CD4-positive, alpha-beta T cell (primary cell): ENCODE measurements around the gene DESI2. TPM values are rescaled to one million over a fixed set of nuclear protein-coding genes. Genes with fewer than 3 reads are reported as not detected.

Source experiments
- ATAC-seq: fragments of 200-7000 bp; cut with Tn5 transposase; one replicate; pipeline ENCODE4 v1.10.0; 2022; ENCODE audit warnings: mild to moderate bottlenecking; ENCODE audit not compliant: poor library complexity
- CTCF ChIA-PET: fragments of 350-600 bp; sonication (Branson Sonifier 250); formaldehyde crosslinking; loops from one replicate; lab custom pipeline; 2021; ENCODE audit warnings: antibody characterized with exemption, inconsistent platforms; lab: Charles Lee
- POLR2A ChIA-PET: fragments of 350-600 bp; sonication (Branson Sonifier 250); formaldehyde crosslinking; loops from one replicate; lab custom pipeline; 2021; ENCODE audit warnings: antibody characterized with exemption, inconsistent platforms; lab: Charles Lee
- DNase-seq, 14 experiments: peaks; one replicate each; pipeline ENCODE4 v3.0.0-alpha.2; 2013 to 2020; ENCODE audit warnings: mixed read lengths in 2 of 14
- H3K27ac ChIP-seq, 2 donors: one replicate each; pipeline versions ENCODE4 v1.5.1 to v1.7.0; 2013; ENCODE audit warnings: low read length in 2 of 2, low read depth in 1 of 2, mild to moderate bottlenecking in 1 of 2
- H3K27me3 ChIP-seq, 2 experiments: 1 replicate in 1 of 2; 2 replicates in 1 of 2; pipeline versions ENCODE4 v1.6.1 to v1.7.0; 2013; ENCODE audit warnings: low read length in 2 of 2, control low read depth in 1 of 2, mild to moderate bottlenecking in 1 of 2, moderate library complexity in 1 of 2; ENCODE audit not compliant: insufficient read depth in 2 of 2, control insufficient read depth in 1 of 2
- H3K36me3 ChIP-seq: one replicate; pipeline ENCODE4 v1.6.1; 2013; ENCODE audit warnings: low read length, control low read depth; ENCODE audit not compliant: insufficient read depth
- H3K4me1 ChIP-seq: one replicate; pipeline ENCODE4 v1.6.1; 2013; ENCODE audit warnings: low read length, control low read depth; ENCODE audit not compliant: insufficient read depth
- H3K4me3 ChIP-seq: one replicate; pipeline ENCODE4 v1.5.1; 2013; ENCODE audit warnings: mild to moderate bottlenecking, low read length, moderate library complexity
- H3K9me3 ChIP-seq, 2 experiments: 1 replicate in 1 of 2; 2 replicates in 1 of 2; pipeline versions ENCODE4 v1.6.1 to v1.7.0; 2013; ENCODE audit warnings: low read length in 2 of 2, mild to moderate bottlenecking in 2 of 2, control low read depth in 1 of 2, moderate library complexity in 1 of 2; ENCODE audit not compliant: control insufficient read depth in 1 of 2, insufficient read depth in 1 of 2
- H3K27ac Mint-ChIP-seq: one replicate; pipeline ENCODE4 v1.8.0; 2020; ENCODE audit warnings: mixed read lengths
- H3K27me3 Mint-ChIP-seq: one replicate; pipeline ENCODE4 v1.8.0; 2021; ENCODE audit warnings: mixed read lengths
- H3K36me3 Mint-ChIP-seq: one replicate; pipeline ENCODE4 v1.8.0; 2021; ENCODE audit warnings: low read depth, mixed read lengths
- H3K4me1 Mint-ChIP-seq: one replicate; pipeline ENCODE4 v1.8.0; 2021; ENCODE audit warnings: low read depth, mixed read lengths
- H3K4me3 Mint-ChIP-seq: one replicate; pipeline ENCODE4 v1.8.0; 2020; ENCODE audit warnings: mild to moderate bottlenecking, mixed read lengths
- H3K9me3 Mint-ChIP-seq: one replicate; pipeline ENCODE4 v1.8.0; 2020; ENCODE audit warnings: mixed read lengths
- CTCF ChIP-seq: fragments of 200-600 bp; IDR thresholded peaks from one replicate; pipeline ENCODE4 v1.8.0; 2022; ENCODE audit warnings: antibody characterized with exemption, mild to moderate bottlenecking
- intact Hi-C, 2 experiments: fragments of 100-400 bp; cut with DNase I in 1 of 2; cut with micrococcal nuclease in 1 of 2; formaldehyde crosslinking; loops; one replicate each; pipeline versions ENCODE4 v1.15.1 to v1.9.0; 2023 to 2025; cut with DNase I, micrococcal nuclease
- total RNA-seq, 174 experiments: library from RNA in 2 of 174; stranded (reverse) in 2 of 174; gene quantifications; one replicate each; pipeline ENCODE4 v1.2.3 and lab custom pipeline; 2021 to 2026

Gene DESI2
- total RNA-seq, 2 experiments from 2014 or later: 12.9 to 13.7 TPM

DNA sequence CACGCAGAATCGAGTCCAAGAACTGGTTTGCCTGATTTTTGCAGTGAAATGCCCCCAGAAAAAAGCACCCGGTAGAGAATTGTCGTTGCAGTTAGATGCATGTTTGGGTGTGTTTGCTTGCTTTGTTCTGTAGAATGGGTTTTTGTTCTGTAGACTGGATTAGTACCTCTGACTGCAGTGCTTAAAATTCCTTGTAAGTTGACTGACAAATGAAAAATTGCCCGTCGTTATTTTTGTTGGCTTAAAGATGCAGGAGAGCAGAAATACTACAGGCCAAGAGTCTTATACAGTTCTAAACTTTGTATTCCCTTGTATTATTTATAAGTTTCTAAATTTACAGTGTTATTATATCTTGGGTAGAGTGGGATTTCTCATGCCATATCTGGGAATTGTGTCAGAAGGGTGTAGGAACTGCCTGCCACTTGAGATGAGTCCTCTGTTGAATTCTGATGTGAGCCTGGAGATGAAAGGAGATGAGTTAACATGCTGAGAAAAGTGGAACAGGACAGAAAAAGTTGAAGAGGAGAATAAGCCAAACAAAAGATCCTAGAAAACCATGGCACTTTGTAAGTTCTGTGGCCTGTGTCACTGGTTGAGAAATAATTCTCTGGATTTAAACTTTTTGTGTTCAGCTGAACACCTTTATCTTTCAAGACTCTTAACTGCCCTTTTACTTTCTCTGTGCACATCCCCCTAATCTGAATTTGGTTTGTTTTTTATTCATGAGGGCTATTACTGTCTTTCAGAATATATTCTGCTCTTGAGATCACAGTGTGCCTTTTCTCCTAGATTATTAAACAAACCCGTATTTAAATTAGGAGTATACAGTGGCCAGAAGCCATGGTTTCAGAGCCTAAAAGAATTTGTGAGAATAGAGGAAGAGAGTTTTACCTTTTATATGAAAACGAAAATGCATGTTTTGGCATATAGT lies 1.4 kb downstream of the DESI2 start:
- DNase-seq (no peak), ATAC-seq (no peak)
- H3K4me3 ChIP-seq: peak overlapping the region; percentile 80
- no peaks in the 10 kb centered on the region for H3K9me3 ChIP-seq
- H3K27ac ChIP-seq: no peak overlapping the region
- no peak for TF ChIP-seq CTCF
- no peaks in the 10 kb centered on the region for H3K9me3 Mint-ChIP-seq
- H3K27me3 Mint-ChIP-seq: no peaks in the 10 kb centered on the region
- no peak overlapping the region for H3K27ac Mint-ChIP-seq
- H3K36me3 ChIP-seq: peaks cover 18% of the 10 kb centered on the region
- CTCF ChIA-PET: interaction anchor here (0.5 to 1.1 kb wide), 2 partner anchors 11 to 380 kb away, joined by 3 to 4 read pairs; no protein-coding TSS in a partner anchor
- intact Hi-C loops: loop anchor here (5.0 to 10.0 kb wide), 7 partner anchors 183 to 1910 kb away; partner anchors contain the start of genes CEP170 (in 1 of the 2), CNST (in 1 of the 2), COX20 (in 1 of the 2) and HNRNPU (in 1 of the 2)
- H3K4me1 Mint-ChIP-seq: peaks cover 34% of the 10 kb centered on the region
- no peaks in the 10 kb centered on the region for H3K27me3 ChIP-seq
- H3K36me3 Mint-ChIP-seq: peaks cover 22% of the 10 kb centered on the region
- H3K4me1 ChIP-seq: peaks cover 23% of the 10 kb centered on the region
- POLR2A ChIA-PET: interaction anchor here (0.7 to 2.8 kb wide), 7 partner anchors 76 to 317 kb away, joined by 3 to 39 read pairs (median 5); partner anchors contain the start of genes COX20 and HNRNPU
- H3K4me3 Mint-ChIP-seq: no peak overlapping the region

- no peak overlapping the region for H3K4me3 ChIP-seq
- no peaks in the 10 kb centered on the region for H3K27me3 ChIP-seq
- peaks cover 30% of the 10 kb centered on the region for H3K36me3 Mint-ChIP-seq
- H3K36me3 ChIP-seq: peaks cover 24% of the 10 kb centered on the region
- intact Hi-C loops: loop anchor here (10.0 kb wide), 4 partner anchors 320 to 1910 kb away; partner anchors contain the start of genes CNST (in 1 of the 2) and TFB2M (in 1 of the 2)
- no peak overlapping the region for H3K27ac Mint-ChIP-seq
- peaks cover 39% of the 10 kb centered on the region for H3K4me1 Mint-ChIP-seq
- TF ChIP-seq CTCF: no peak
- DNase-seq (no peak), ATAC-seq (no peak)
- POLR2A ChIA-PET: no interaction called here
- H3K9me3 Mint-ChIP-seq: no peaks in the 10 kb centered on the region
- H3K27me3 Mint-ChIP-seq: no peaks in the 10 kb centered on the region
- H3K27ac ChIP-seq: no peak overlapping the region
- peaks cover 23% of the 10 kb centered on the region for H3K4me1 ChIP-seq
- no peaks in the 10 kb centered on the region for H3K9me3 ChIP-seq
- no peak overlapping the region for H3K4me3 Mint-ChIP-seq
- CTCF ChIA-PET: no interaction called here
These were observed 2.3 kb downstream of the DESI2 start for GRCh38 chr1:244655186-244655585.

GRCh38 chr1:244657421-244657820 lies 4.5 kb downstream of the DESI2 start:
- Histone ChIP-seq H3K4me3 (no peak overlapping the region), H3K36me3 (peaks cover 24% of the 10 kb centered on the region), H3K27me3 (no peaks in the 10 kb centered on the region), H3K9me3 (no peaks in the 10 kb centered on the region), H3K4me1 (peaks cover 16% of the 10 kb centered on the region), H3K27ac (no peak overlapping the region)
- Mint-ChIP-seq H3K36me3 (peaks cover 38% of the 10 kb centered on the region), H3K4me3 (peak overlapping the region; percentile 28), H3K27me3 (no peaks in the 10 kb centered on the region), H3K27ac (no peak overlapping the region), H3K4me1 (peaks cover 36% of the 10 kb centered on the region), H3K9me3 (no peaks in the 10 kb centered on the region)
- intact Hi-C loops: loop anchor here (10.0 kb wide), 4 partner anchors 317 to 1907 kb away; partner anchors contain the start of genes CNST (in 1 of the 2) and TFB2M (in 1 of the 2)
- ATAC-seq (no peak), DNase-seq (no peak)
- no peak for TF ChIP-seq CTCF
- ChIA-PET POLR2A (no interaction called here), CTCF (interaction anchor here (0.6 kb wide), 1 partner anchor 360 kb away, joined by 3 read pairs; no protein-coding TSS in a partner anchor)
